ENCODE results near the gene GPR34. TPM values are rescaled to one million over a fixed set of nuclear protein-coding genes. Genes with fewer than 3 reads are reported as not detected.
"Not testable (repeated sequence)": the region's sequence is repeated elsewhere in the genome, so short reads cannot be mapped to it uniquely, and the experiment has no call there.

The GPR34 gene, protein sequence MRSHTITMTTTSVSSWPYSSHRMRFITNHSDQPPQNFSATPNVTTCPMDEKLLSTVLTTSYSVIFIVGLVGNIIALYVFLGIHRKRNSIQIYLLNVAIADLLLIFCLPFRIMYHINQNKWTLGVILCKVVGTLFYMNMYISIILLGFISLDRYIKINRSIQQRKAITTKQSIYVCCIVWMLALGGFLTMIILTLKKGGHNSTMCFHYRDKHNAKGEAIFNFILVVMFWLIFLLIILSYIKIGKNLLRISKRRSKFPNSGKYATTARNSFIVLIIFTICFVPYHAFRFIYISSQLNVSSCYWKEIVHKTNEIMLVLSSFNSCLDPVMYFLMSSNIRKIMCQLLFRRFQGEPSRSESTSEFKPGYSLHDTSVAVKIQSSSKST
- 10 to 100 TPM; 11.4 to 22.0 TPM for total RNA-seq
- long read RNA-seq, partial matches to known transcripts = 0 of 4 reads
- long read RNA-seq, other reads (novel, unspliced or antisense) = 0 of 4 reads

DNA sequence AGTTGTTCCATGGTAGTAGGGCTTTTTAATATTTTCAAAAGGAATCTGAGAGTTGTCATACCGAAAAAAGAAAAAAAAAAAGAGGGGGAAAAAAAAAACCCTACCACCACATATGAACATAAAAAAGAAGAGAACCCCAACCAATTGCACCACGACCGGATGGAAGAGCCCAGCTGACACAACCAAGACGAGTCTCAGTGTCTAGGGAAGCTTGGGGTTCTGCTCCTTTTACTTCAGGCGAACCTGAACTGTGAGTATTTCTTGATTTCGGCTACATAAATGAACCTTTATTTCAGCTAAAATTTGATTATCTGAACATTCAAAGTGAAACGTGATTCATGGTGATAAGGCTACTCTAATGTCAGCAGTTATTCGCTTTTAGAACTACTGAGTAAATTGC is at the start of gene GPR34:
Gene GPR34 (plus strand): TSS at position 139 of the 400 bp plus-strand sequence. CDS start 6,661 bp downstream, outside the sequence.
- DNase-seq = no peak
- intact Hi-C loops (cut with DNase I) = no loop called here
- peak in 1 of 2 donors; percentile 48 for ATAC-seq

DNA sequence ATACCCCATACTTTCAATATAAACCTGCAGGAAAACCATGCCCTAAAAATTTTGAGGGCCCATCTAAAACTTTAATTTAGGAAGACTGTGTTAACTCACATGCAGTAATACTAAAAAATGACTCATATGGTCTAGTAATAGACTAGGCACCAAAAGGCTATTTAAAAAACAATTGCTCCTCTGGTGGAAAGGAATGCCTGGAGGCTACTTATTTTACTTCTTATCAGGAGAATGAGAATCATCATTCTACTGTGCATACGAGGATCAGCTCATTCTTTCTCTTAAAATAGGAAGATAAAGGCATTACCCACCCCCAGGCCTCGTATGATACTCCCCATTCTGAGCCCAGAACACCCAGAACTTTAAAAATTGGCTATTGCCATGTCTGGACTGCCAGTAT is 42.6 kb upstream of the GPR34 start:
- DNase-seq; ATAC-seq; intact Hi-C loops (cut with DNase I): not testable (repeated sequence)

GRCh38 chrX:41653125-41653524 is 35.6 kb upstream of the GPR34 start:
- no peak for ATAC-seq
- DNase-seq = no peak
- intact Hi-C loops (cut with DNase I) = no loop called here

- DNase-seq (no peak), ATAC-seq (no peak)
- intact Hi-C loops (cut with DNase I) = no loop called here
Observed at GRCh38 chrX:41655101-41655500, 33.7 kb upstream of the GPR34 start.

DNA sequence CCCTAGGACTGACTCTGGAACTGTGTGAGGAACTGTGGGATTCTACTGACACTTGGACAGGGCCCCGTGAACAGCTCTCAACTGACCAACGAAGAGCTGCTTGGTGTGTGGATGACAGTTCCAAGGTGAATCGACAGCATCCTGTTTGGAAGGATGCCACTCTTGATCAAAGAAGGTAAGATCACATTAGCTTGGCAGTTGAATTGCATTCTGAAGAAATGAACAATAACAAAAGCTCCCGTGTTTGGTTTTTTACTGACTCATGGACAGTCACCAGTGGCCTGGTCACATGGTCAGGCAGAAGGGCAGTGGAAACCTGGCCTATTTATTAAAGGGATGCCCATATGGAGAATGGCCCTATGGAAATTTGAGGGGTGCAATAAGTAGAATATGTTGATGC is 33.1 kb upstream of the GPR34 start:
- ATAC-seq (no peak), DNase-seq (no peak)
- intact Hi-C loops (cut with DNase I) = no loop called here

GRCh38 chrX:41661366-41662095 is 27.2 kb upstream of the GPR34 start:
- intact Hi-C loops (cut with DNase I) = no loop called here
- ATAC-seq (peak in 1 of 2 donors; percentile 53), DNase-seq (no peak)

DNA sequence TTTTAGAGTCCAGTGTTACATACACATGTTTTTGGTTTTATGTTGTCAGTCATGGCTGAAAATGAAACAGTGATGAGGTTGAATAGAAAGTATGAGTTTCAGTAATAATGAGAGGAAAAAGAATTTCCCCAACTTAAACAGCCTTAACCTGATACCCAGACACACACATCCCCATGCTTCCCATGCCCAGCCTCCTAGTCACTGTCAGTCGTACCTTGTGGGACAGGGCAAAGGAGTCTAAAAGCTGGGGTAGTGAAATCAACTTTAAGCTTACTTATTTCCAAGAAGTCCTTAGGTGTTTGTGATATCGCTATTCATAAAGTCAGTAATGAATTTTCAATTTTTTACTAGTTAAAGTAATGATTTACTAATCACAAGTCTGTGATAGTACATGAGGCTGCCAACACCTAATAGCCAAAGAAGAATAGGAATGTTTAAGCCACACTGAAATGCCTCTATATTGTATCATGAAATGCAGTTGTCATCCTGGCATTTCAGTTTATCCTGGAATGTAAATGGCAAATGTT is 24.3 kb upstream of the GPR34 start:
- DNase-seq = no peak
- ATAC-seq = no peak
- intact Hi-C loops (cut with DNase I) = no loop called here

DNA sequence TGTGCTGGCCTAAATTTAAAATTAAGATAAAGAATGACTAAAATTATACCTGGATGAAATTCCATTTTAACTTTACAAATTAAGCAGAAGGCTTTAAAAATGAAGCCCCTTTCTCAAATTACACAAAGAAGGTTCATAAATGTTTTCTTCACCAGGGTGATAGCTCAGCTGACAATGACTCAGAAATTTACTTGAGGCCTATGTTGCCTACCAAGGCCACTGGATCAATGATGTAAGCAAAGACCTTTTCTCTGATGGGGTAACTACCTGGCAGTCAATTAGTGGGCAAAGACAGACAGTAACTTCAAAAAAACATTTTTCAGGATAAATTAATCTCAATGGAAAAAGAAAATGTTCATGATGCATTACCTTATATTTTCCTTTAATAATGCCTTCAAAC is 23.9 kb upstream of the GPR34 start:
- ATAC-seq = no peak
- no peak for DNase-seq
- intact Hi-C loops (cut with DNase I) = no loop called here

DNA sequence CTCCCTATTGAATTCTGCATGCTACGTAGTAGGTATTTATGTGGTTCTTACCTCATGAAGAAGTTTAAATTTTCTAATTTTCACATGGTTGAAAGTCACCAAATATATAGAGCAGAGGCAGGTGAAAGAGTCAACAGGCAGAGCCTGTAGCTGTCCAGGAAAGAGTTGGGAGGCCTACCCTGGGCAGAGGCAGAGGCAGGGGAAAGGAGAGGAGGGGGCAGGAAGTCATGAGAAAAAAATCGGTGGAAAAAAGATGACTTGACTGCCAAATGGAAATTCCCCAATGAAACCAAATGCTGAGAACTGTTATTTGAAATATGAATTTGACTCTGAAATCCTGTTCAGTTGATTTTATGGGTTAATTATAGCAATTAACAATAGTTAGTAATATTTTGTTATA is 23.1 kb upstream of the GPR34 start:
- no peak for DNase-seq
- intact Hi-C loops (cut with DNase I) = no loop called here
- ATAC-seq = no peak

DNA sequence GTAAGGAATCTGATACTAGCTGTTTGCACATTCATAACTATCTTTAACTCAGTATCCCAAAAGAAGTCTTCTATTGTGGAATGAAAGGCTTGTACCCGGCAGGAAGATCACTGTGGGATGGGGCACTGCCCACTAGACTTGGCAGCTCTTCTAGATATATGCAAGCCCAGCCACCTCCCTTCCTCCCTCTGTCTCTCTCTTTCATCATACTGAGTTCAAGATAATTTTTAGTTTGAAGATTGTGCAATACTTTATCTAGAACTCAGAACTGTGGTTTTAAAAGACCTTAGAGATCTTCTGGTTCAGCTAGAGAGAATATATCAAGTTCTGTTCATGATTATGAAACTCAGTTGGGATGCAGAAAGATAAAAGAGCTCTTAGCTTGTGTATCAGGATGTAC is 22.5 kb upstream of the GPR34 start:
- DNase-seq = no peak
- ATAC-seq = peak in 1 of 2 donors; percentile 82
- intact Hi-C loops (cut with DNase I) = no loop called here

DNA sequence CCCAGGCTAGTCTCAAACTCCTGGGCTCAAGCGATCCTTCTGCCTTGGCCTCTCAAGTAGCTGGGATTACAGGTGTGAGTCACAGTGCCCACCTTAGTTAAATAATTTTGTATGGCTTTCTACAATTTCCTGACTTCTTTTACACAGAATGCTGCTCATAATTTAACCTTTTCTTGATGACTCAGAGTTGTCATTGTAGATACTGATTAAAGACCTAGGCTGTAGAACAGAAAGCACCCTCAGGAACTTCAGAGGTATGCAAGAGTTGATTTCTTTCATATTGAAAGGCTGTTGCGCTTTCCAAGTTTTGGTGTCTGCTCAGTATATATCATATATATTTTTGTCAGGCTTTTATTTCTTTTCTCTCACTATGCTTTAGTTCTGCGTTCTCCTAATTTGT is 21.1 kb upstream of the GPR34 start:
- intact Hi-C loops (cut with DNase I) = no loop called here
- DNase-seq = no peak
- no peak for ATAC-seq

DNA sequence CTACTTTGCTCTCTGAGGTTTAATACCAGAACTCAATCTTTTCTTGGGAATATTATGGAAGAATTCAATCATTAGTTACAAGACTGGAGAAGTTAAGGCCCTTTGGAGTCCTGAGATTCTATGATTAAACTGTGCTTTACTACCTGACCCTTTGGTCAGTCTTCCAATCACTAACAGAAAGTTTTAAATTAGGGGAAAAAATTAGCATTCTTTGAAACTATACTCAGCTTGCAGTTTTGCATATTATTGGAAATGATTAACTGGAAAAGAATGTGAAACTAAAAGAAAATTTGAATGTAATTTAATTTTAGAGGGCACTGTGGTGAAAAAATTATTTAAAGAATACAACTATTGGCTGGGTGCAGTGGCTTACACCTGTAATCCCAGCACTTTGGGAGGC is 18.7 kb upstream of the GPR34 start:
- no peak for DNase-seq
- intact Hi-C loops (cut with DNase I) = no loop called here
- ATAC-seq = no peak

DNA sequence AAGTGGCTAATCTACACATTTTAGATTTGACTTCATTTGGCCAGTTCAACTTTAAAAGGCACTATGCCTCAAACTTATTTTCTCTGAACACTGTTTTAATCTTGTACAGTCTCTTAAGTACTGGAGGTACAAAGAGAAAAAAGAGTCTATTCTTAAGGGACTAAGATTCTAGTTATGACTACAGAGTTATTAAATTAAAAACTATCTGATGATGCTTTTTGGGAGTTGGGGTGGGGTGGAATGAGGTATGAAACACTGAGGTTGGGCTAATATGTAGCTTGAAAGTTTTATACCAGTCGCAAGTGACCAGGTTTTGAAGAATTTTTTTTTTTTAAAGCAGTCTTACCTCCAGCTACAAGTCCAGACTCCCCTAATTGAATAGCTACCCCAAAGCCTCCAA is 17.7 kb upstream of the GPR34 start:
- intact Hi-C loops (cut with DNase I) = no loop called here
- DNase-seq (no peak), ATAC-seq (no peak)

DNA sequence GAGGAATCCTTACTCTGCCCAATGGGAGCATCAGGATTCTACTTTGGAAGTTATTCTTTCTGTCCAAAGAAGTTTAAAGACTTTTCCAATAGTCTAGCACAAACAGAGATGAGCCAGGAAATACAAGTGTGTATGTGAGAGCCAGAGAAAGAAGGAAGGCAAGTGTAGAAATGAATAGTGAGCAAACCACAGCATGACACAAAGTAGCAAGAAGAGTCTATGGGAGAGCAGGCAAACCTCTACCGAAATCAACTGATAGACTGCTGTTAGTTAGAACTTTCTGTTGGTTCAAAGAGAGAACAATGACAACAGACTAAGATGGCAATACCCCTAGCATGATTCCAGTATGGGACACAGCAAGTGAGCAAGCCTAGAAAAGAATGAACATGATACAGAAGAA is 16.1 kb upstream of the GPR34 start:
- ATAC-seq (no peak), DNase-seq (no peak)
- intact Hi-C loops (cut with DNase I) = no loop called here

- DNase-seq; intact Hi-C loops (cut with DNase I); ATAC-seq: not testable (repeated sequence)
Observed at GRCh38 chrX:41676361-41676760, 12.4 kb upstream of the GPR34 start.

DNA sequence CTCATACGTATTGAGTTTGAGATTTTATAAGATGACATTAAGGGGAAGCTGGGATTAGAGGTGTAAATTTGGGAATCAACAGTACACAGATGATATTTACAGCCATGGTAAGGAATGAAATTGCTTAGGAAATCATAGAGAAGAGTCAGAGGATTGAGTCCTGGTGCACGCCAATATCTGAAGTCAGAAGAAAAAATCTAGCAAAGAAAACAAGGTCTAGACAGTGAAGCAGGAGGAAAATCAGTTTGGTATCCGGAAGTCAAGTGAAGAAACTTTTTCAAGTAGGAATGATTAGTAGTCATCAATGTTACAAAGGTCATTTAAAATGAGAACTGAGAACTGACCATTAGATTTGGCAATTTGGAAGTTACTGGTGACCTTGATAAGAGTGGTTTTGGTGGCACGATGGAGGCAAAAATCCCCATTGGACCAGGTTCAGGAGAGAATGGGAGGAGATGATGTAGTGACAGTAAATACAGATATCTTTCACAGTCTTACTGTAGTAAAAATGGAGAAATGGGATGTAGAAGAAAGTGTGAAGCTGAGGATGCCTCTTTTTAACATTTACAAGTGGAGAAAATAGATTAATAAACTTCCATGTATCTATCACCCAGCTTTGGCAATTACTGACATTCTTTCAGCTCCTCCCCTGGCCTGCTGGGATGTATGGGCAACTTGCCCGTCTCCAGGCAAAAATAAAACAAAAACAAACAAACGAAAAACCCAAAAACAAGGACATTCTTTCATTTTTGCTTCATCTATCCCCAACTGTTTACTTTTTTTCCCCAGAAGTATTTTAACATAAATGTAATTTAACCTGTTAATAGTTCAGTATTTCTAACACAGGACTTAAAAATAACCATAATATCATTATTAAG is 11.4 kb upstream of the GPR34 start:
- ATAC-seq (peak in 1 of 2 donors; percentile 51), DNase-seq (no peak)
- intact Hi-C loops (cut with DNase I) = no loop called here

DNA sequence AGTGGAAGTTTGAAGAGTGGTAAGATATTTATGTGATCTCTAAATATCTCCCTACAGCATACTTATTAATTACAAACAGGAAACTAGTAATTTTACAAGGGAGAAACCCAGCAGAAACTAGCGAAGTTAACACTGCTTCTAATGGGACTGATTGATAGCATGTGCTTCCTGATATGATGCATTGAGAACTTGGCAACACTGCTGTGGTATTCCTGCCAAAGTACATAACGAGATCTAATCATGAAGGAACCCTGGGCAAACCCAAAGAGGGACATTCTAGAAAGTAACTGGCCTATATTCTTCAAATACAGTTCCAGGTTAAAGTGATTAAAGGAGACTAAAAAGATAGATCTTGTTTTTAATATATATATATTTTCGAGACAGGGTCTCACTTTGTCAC is 4.6 kb upstream of the GPR34 start:
- intact Hi-C loops (cut with DNase I) = no loop called here
- DNase-seq = no peak
- peak in 1 of 2 donors; percentile 37 for ATAC-seq

- DNase-seq (no peak), ATAC-seq (no peak)
- intact Hi-C loops (cut with DNase I) = no loop called here
Observed at GRCh38 chrX:41684940-41685339, 3.8 kb upstream of the GPR34 start.

DNA sequence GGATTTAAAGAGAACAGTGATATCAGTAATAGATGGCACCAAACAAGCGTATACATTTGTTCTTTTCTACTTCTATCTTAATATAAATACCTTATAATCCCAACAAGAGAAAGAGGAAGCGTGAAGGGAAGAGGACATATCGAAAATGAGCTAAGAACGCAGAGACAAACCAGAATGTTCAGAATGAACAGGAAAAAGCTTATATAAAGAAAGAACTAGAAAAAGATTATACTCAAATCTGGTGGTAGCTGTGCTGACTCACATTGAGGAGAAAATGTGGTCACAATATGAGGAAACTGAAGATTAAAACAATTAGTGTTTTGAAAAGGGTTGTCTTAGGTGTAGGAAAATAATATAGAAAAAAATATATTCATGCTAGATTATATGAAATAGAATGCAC is 2.0 kb upstream of the GPR34 start:
- intact Hi-C loops (cut with DNase I) = no loop called here
- ATAC-seq (no peak), DNase-seq (no peak)

Measured in left cardiac atrium (tissue), 4 donors.